ENCODE data around the gene RALGPS1. TPM values are rescaled to one million over a fixed set of nuclear protein-coding genes. Genes with fewer than 3 reads are reported as not detected.

The RALGPS1 gene
- polyA plus RNA-seq, 2 of the 4 experiments (the other 2 are of a cell fraction) = 5.0 to 7.9 TPM

DNA sequence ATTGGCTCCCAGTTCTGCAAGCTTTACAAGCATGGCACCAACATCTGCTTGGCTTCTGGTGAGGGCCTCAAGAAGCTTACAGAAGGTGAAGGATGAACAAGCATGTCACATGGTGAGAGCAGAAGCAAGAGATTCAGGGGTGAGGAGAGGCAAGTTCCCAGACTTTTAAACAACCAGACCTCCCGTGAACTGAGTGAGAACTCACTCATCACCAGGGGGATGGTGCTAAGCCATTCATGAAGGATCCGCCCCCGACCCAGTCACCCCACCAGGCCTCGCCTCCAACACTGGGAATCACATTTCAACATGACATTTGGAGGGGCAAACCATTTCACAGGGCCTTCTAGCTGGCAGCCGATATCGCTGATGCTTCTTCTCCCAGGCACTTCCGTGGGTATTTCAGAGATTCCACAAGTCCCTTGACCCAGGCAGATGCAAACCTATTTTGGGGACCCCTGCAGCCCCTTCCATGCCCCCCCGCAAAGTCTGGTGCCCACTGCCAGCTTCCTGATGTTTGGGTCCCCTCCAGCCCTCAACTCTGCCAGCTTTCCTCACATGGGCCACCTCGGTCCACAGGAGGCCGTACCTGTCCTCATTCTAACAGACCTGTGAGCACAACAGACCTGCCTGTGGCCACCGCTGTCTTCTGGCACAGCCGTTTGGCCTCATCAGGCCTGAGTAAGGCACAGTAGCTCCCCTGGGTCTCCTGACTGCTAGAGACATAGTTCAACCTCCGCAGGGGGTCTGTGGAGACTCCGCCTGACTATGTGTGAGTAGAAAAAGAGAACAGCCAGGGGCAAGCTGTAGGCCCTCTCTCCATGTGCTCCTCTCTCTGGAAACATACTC, 268.5 kb downstream of the RALGPS1 start:
- no peak for ATAC-seq
- ChIA-PET CTCF (interaction anchor here (0.7 to 24.1 kb wide), 5 partner anchors 9 to 222 kb away, joined by 3 to 373 read pairs (median 5); no protein-coding TSS in a partner anchor), POLR2A (no interaction called here)
- no peak overlapping the region for H3K4me3 ChIP-seq
- FAIRE-seq = no peak
- H3K9me3 ChIP-seq = no peaks in the 10 kb centered on the region
- DNase-seq (ENCODE audit: low read depth in 1 of 2, low spot score in 1 of 2) = no peak
- H3K27ac ChIP-seq = no peak overlapping the region
- WGBS (ENCODE audit: missing lambda C conversion rate) = 92% methylated on average over 14 of the region's 14 CpGs
- no peak overlapping the region for H3K4me2 ChIP-seq
- TF ChIP-seq FOSL2 (IDR thresholded peaks at IDR 0.05) = no peak
- TF ChIP-seq FOSL2 (CRISPR knock-in tag; IDR thresholded peaks at IDR 0.05) = no peak
- TF ChIP-seq ZFP36 (IDR thresholded peaks at IDR 0.05; ENCODE audit: borderline replicate concordance, partially characterized antibody) = no peak
- TF ChIP-seq MAX (IDR thresholded peaks at IDR 0.05) = no peak
- TF ChIP-seq ATOH8 (CRISPR knock-in tag; IDR thresholded peaks at IDR 0.05; ENCODE audit: low read depth) = no peak
- no peak for TF ChIP-seq CHD4 (IDR thresholded peaks at IDR 0.05; ENCODE audit: borderline replicate concordance)
- TF ChIP-seq TP53 (CRISPR knock-in tag; IDR thresholded peaks at IDR 0.05) = no peak
- peaks cover 16% of the 10 kb centered on the region for H3K4me1 ChIP-seq

DNA sequence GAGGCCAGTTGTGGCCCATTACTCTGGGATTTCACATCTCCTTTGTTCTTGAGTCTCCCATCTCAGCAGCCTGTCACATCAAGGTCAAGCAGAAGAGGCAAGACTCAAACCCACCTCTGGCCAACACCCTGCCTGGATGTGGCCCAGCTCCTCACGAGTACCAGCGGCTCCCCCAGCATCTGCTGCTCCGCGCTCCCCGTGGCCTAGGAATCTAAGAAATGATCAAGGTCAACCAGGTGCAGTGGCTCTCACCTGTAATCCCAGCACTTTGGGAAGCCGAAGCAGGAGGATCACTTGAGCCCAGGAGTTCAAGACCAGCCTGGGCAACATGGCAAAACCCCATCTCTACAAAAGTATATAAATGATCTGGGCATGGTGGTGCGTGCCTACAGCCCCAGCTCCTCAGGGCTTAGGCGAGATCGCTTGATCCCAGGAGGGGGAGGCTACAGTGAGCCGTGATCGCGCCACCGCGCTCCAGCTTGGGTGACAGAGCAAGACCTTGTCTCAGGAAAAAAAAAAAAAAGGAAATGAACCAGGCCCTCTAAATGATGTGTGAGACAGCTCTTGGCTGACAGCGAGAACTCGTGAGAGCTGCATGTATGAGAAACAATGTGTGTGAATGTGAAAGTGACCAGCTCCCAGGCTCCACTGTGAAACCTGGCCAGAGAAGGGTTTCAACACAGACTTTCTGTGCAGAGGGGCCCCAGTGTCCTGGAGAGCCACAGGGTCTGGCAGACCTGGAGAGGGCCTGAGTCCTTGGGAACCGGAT, 269.4 kb downstream of the RALGPS1 start:
- no peak for TF ChIP-seq SMC3 (IDR thresholded peaks at IDR 0.05)
- no peak for TF ChIP-seq HES2 (IDR thresholded peaks at IDR 0.05)
- no peak for TF ChIP-seq ESRRA (IDR thresholded peaks at IDR 0.05; ENCODE audit: borderline replicate concordance, low read length)
- no peak for TF ChIP-seq MAX (IDR thresholded peaks at IDR 0.05)
- no peak for TF ChIP-seq HOXA7 (CRISPR knock-in tag; IDR thresholded peaks at IDR 0.05)
- TF ChIP-seq TFCP2L1 (CRISPR knock-in tag; IDR thresholded peaks at IDR 0.05) = no peak
- no peak for TF ChIP-seq ZC3H11A (IDR thresholded peaks at IDR 0.05)
- no peak for TF ChIP-seq KDM1A (IDR thresholded peaks at IDR 0.05; ENCODE audit: low read depth)
- no peak for TF ChIP-seq NR3C1 (IDR thresholded peaks at IDR 0.05)
- no peak for TF ChIP-seq REST (IDR thresholded peaks at IDR 0.05)
- no peak for TF ChIP-seq TP53 (CRISPR knock-in tag; IDR thresholded peaks at IDR 0.05)
- no peak for TF ChIP-seq CHD4 (IDR thresholded peaks at IDR 0.05; ENCODE audit: borderline replicate concordance)
- TF ChIP-seq MAFK (IDR thresholded peaks at IDR 0.05; ENCODE audit: partially characterized antibody) = no peak
- TF ChIP-seq, protein P1, sequence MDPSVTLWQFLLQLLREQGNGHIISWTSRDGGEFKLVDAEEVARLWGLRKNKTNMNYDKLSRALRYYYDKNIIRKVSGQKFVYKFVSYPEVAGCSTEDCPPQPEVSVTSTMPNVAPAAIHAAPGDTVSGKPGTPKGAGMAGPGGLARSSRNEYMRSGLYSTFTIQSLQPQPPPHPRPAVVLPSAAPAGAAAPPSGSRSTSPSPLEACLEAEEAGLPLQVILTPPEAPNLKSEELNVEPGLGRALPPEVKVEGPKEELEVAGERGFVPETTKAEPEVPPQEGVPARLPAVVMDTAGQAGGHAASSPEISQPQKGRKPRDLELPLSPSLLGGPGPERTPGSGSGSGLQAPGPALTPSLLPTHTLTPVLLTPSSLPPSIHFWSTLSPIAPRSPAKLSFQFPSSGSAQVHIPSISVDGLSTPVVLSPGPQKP (IDR thresholded peaks at IDR 0.05; ENCODE audit: low read depth, low read length) = no peak
- TF ChIP-seq FOSL2 (IDR thresholded peaks at IDR 0.05) = no peak
- no peak for TF ChIP-seq FOSL2 (CRISPR knock-in tag; IDR thresholded peaks at IDR 0.05)
- no peak for TF ChIP-seq JUN (IDR thresholded peaks at IDR 0.05)
- no peak for TF ChIP-seq POLR2A (IDR thresholded peaks at IDR 0.05; ENCODE audit: low read length)
- no peak for TF ChIP-seq MAZ (IDR thresholded peaks at IDR 0.05; ENCODE audit: borderline replicate concordance, low read depth, low read length)
- no peak for TF ChIP-seq NPAS2 (CRISPR knock-in tag; IDR thresholded peaks at IDR 0.05; ENCODE audit: borderline replicate concordance)
- no peak for TF ChIP-seq FOSB (CRISPR knock-in tag; IDR thresholded peaks at IDR 0.05)
- ATAC-seq (no peak), FAIRE-seq (no peak), DNase-seq (ENCODE audit: low read depth in 1 of 2, low spot score in 1 of 2) (no peak)
- Histone ChIP-seq H3K27ac (no peak overlapping the region), H3K4me2 (no peak overlapping the region), H3K4me3 (no peak overlapping the region), H3K9me3 (no peaks in the 10 kb centered on the region), H3K4me1 (peaks cover 19% of the 10 kb centered on the region)
- POLR2A ChIA-PET = no interaction called here
- 94% methylated on average over 17 of the region's 17 CpGs for WGBS (ENCODE audit: missing lambda C conversion rate)
- CTCF ChIA-PET = interaction anchor here (0.5 to 24.1 kb wide), 5 partner anchors 8 to 289 kb away, joined by 3 to 373 read pairs (median 4); no protein-coding TSS in a partner anchor

Data from A549 (cell line).